ENCODE data around the gene PLCD4. TPM values are rescaled to one million over a fixed set of nuclear protein-coding genes. Genes with fewer than 3 reads are reported as not detected.

Gene PLCD4
- polyA plus RNA-seq, 2 of the 4 experiments (the other 2 are of a cell fraction) = 1.2 to 2.8 TPM

DNA sequence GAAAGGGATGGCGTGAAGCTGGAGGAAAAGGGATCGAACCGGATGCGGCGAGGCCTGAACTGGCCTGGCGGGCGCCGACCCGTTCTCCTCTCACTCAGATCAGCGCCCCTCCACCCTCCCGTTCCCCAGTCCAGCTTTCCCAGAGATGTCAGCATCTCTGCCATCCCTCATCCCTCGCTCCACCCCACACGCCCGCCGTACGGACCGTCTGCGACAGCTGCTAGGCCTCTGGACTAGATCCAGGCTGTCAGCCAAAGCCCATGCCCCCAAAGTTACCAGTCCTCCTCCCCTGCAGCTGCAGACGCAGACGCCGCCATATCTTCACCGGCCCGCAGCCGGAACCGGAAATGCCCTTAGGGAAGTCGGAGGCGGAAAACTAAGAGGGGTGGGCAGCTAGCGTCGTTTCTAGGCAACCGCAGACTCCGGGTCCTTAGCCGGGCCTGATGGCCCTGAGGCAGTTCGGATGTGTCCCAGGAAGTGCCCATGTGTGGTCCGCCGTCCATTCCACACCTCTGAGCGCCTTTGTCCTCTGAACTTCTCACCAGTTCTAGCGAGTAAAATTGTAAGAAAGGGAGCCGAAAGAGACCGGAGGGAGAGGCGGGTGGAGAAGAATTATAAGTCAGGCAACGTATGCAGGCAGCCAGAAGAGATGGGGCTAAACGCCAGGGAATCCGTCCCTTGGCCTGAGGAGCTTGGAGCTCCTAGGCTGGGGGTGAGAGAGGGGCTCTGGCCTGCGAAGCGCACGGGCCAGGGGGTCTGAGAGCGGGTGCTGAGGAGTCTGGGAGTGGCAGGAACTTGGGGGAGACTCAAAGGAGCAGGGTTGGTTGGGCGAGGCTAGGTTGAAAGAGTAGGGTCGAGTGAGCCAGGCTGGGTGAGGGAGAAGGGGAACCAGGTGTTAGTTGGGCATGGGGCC is 64.2 kb downstream of the PLCD4 start, which contains the start of the genes RNF25 and STK36 (continued):
- TF ChIP-seq, protein P1, sequence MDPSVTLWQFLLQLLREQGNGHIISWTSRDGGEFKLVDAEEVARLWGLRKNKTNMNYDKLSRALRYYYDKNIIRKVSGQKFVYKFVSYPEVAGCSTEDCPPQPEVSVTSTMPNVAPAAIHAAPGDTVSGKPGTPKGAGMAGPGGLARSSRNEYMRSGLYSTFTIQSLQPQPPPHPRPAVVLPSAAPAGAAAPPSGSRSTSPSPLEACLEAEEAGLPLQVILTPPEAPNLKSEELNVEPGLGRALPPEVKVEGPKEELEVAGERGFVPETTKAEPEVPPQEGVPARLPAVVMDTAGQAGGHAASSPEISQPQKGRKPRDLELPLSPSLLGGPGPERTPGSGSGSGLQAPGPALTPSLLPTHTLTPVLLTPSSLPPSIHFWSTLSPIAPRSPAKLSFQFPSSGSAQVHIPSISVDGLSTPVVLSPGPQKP (IDR thresholded peaks at IDR 0.05; ENCODE audit: low read depth, low read length) = no peak
- TF ChIP-seq MYC (IDR thresholded peaks at IDR 0.05; ENCODE audit: borderline replicate concordance, low read length) = 0 out of 2 replicates have a peak, but pooled peaks have one; percentile 29
- TF ChIP-seq PHF8 (IDR thresholded peaks at IDR 0.05; ENCODE audit: borderline replicate concordance, low read depth) = peak; percentile 61; the same call in 1 of the 2 replicates
- no peak for TF ChIP-seq EHMT2 (IDR thresholded peaks at IDR 0.05; ENCODE audit: low read depth)
- 0 out of 2 replicates have a peak, but pooled peaks have one; percentile 5 for TF ChIP-seq RFX5 (IDR thresholded peaks at IDR 0.05)
- no peak for TF ChIP-seq GATA3 (IDR thresholded peaks at IDR 0.05; ENCODE audit: borderline replicate concordance)
- no peak for TF ChIP-seq ZSCAN20 (CRISPR knock-in tag; IDR thresholded peaks at IDR 0.05)
- TF ChIP-seq FOXS1 (CRISPR knock-in tag; IDR thresholded peaks at IDR 0.05) = no peak
- no peak for TF ChIP-seq FOSL2 (IDR thresholded peaks at IDR 0.05)
- no peak for TF ChIP-seq FOSL2 (CRISPR knock-in tag; IDR thresholded peaks at IDR 0.05)
- TF ChIP-seq ZNF302 (CRISPR knock-in tag; IDR thresholded peaks at IDR 0.05) = no peak
- TF ChIP-seq, protein P2, sequence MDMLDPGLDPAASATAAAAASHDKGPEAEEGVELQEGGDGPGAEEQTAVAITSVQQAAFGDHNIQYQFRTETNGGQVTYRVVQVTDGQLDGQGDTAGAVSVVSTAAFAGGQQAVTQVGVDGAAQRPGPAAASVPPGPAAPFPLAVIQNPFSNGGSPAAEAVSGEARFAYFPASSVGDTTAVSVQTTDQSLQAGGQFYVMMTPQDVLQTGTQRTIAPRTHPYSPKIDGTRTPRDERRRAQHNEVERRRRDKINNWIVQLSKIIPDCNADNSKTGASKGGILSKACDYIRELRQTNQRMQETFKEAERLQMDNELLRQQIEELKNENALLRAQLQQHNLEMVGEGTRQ (IDR thresholded peaks at IDR 0.05) = no peak
- TF ChIP-seq NR3C1 (IDR thresholded peaks at IDR 0.05) = no peak
- TF ChIP-seq, protein P3, sequence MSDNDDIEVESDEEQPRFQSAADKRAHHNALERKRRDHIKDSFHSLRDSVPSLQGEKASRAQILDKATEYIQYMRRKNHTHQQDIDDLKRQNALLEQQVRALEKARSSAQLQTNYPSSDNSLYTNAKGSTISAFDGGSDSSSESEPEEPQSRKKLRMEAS (IDR thresholded peaks at IDR 0.05) = peak; percentile 57; the same call in 1 of the 2 replicates
- TF ChIP-seq POLR2A (IDR thresholded peaks at IDR 0.05; ENCODE audit: low read length) = peak; percentile 88
- TF ChIP-seq, protein P4, sequence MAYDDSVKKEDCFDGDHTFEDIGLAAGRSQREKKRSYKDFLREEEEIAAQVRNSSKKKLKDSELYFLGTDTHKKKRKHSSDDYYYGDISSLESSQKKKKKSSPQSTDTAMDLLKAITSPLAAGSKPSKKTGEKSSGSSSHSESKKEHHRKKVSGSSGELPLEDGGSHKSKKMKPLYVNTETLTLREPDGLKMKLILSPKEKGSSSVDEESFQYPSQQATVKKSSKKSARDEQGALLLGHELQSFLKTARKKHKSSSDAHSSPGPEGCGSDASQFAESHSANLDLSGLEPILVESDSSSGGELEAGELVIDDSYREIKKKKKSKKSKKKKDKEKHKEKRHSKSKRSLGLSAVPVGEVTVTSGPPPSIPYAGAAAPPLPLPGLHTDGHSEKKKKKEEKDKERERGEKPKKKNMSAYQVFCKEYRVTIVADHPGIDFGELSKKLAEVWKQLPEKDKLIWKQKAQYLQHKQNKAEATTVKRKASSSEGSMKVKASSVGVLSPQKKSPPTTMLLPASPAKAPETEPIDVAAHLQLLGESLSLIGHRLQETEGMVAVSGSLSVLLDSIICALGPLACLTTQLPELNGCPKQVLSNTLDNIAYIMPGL (CRISPR knock-in tag; IDR thresholded peaks at IDR 0.05; ENCODE audit: borderline replicate concordance) = no peak
- TF ChIP-seq ESRRA (IDR thresholded peaks at IDR 0.05; ENCODE audit: borderline replicate concordance, low read length) = no peak
- no peak for TF ChIP-seq CBX8 (IDR thresholded peaks at IDR 0.05)
- no peak for TF ChIP-seq ZC3H11A (IDR thresholded peaks at IDR 0.05)
- TF ChIP-seq, protein P5, sequence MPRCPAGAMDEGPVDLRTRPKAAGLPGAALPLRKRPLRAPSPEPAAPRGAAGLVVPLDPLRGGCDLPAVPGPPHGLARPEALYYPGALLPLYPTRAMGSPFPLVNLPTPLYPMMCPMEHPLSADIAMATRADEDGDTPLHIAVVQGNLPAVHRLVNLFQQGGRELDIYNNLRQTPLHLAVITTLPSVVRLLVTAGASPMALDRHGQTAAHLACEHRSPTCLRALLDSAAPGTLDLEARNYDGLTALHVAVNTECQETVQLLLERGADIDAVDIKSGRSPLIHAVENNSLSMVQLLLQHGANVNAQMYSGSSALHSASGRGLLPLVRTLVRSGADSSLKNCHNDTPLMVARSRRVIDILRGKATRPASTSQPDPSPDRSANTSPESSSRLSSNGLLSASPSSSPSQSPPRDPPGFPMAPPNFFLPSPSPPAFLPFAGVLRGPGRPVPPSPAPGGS (IDR thresholded peaks at IDR 0.05) = peak; percentile 76; the same call in 1 of the 3 replicates
- no peak for TF ChIP-seq MAZ (IDR thresholded peaks at IDR 0.05; ENCODE audit: borderline replicate concordance, low read depth, low read length)
- TF ChIP-seq EP300 (IDR thresholded peaks at IDR 0.05) = no peak
- no peak for TF ChIP-seq FOSB (CRISPR knock-in tag; IDR thresholded peaks at IDR 0.05)
- TF ChIP-seq RAD21 (conservative IDR thresholded peaks at IDR 0.05 in 1 of 2, IDR thresholded peaks at IDR 0.05 in 1 of 2) = no peak

All from A549 (cell line).